H1 (cell line): ENCODE results near the gene KRTAP10-5. TPM values are rescaled to one million over a fixed set of nuclear protein-coding genes. Genes with fewer than 3 reads are reported as not detected.

ENCODE experiments used
- CTCF ChIA-PET: fragments of 300-600 bp; sonication (Branson Sonifier 250); formaldehyde crosslinking; loops from one replicate; lab custom pipeline; 2021; ENCODE audit not compliant: partially characterized antibody; lab: Charles Lee
- POLR2A ChIA-PET: fragments of 300-600 bp; sonication (Branson Sonifier 250); formaldehyde crosslinking; loops from one replicate; lab custom pipeline; 2021; ENCODE audit warnings: inconsistent platforms; ENCODE audit not compliant: partially characterized antibody; lab: Charles Lee
- DNase-seq, 2 experiments: peaks; one replicate each; pipeline versions ENCODE4 v3.0.0 to v3.0.0-alpha.2; 2010 to 2022; ENCODE audit warnings: low spot score in 2 of 2, low read depth in 1 of 2, mixed read lengths in 1 of 2
- FAIRE-seq: peaks from 2 replicates; lab custom pipeline; 2011; peaks lifted over from hg19 to GRCh38; lab: Jason Lieb, UNC
- H2AFZ ChIP-seq: 2 replicates; pipeline ENCODE4 v1.8.1; 2012; ENCODE audit warnings: low read length, inconsistent platforms
- H2AK5ac ChIP-seq: 2 replicates; pipeline ENCODE4 v1.6.1; 2013; ENCODE audit warnings: low read depth, low read length
- H2BK120ac ChIP-seq: replicated peaks from 2 replicates; pipeline ENCODE3; 2013; ENCODE audit warnings: low read depth, low read length, inconsistent platforms
- H2BK12ac ChIP-seq: 2 replicates; pipeline ENCODE4 v1.6.1; 2013; ENCODE audit warnings: low read depth, low read length
- H2BK15ac ChIP-seq: 2 replicates; pipeline ENCODE4 v1.6.1; 2013; ENCODE audit warnings: low read length
- H2BK20ac ChIP-seq: 2 replicates; pipeline ENCODE4 v1.6.1; 2013; ENCODE audit warnings: low read length
- H2BK5ac ChIP-seq: 2 replicates; pipeline ENCODE4 v1.6.1; 2013; ENCODE audit warnings: low read depth, low read length
- H3K14ac ChIP-seq: 2 replicates; pipeline ENCODE4 v1.6.1; 2013; ENCODE audit warnings: inconsistent platforms; ENCODE audit not compliant: insufficient read length
- H3K18ac ChIP-seq: 2 replicates; pipeline ENCODE4 v1.6.1; 2013; ENCODE audit warnings: low read length; ENCODE audit errors: extremely low read depth
- H3K23ac ChIP-seq: 2 replicates; pipeline ENCODE4 v1.6.1; 2013; ENCODE audit warnings: inconsistent platforms; ENCODE audit not compliant: insufficient read length
- H3K23me2 ChIP-seq: 2 replicates; pipeline ENCODE4 v1.6.1; 2013; ENCODE audit warnings: low read depth, low read length
- H3K27ac ChIP-seq: 2 replicates; pipeline ENCODE4 v1.6.1; 2011; ENCODE audit warnings: low read depth, low read length, inconsistent platforms
- H3K27me3 ChIP-seq, 4 experiments: replicated peaks in 1 of 4; 1 replicate in 1 of 4; 2 replicates in 3 of 4; pipeline versions ENCODE4 v1.6.1 to v1.8.1; 2011 to 2013; ENCODE audit warnings: low read length in 3 of 4, mild to moderate bottlenecking in 3 of 4, inconsistent platforms in 2 of 4, mixed read lengths in 2 of 4, moderate library complexity in 1 of 4; ENCODE audit not compliant: control insufficient read depth in 3 of 4, insufficient read depth in 3 of 4; ENCODE audit errors: extremely low read depth in 1 of 4
- H3K36me3 ChIP-seq, 4 experiments: 2 replicates each; pipeline versions ENCODE4 v1.6.1 to v1.8.1; 2011 to 2013; ENCODE audit warnings: mild to moderate bottlenecking in 4 of 4, low read length in 3 of 4, moderate library complexity in 2 of 4, control low read depth in 1 of 4, inconsistent platforms in 1 of 4; ENCODE audit not compliant: insufficient read depth in 4 of 4, control insufficient read depth in 2 of 4
- H3K4ac ChIP-seq: replicated peaks from 2 replicates; pipeline ENCODE3; 2013; ENCODE audit warnings: low read length, low read depth, mixed read lengths, inconsistent platforms; ENCODE audit not compliant: insufficient read length
- H3K4me1 ChIP-seq, 4 experiments: replicated peaks in 1 of 4; 1 replicate in 1 of 4; 2 replicates in 3 of 4; pipeline versions ENCODE4 v1.6.1 to v1.8.1; 2011 to 2013; ENCODE audit warnings: low read length in 3 of 4, inconsistent platforms in 2 of 4, mixed read lengths in 1 of 4; ENCODE audit not compliant: insufficient read depth in 4 of 4, control insufficient read depth in 3 of 4
- H3K4me2 ChIP-seq, 2 experiments: 2 replicates each; pipeline versions ENCODE4 v1.6.1 to v1.8.1; 2011 to 2013; ENCODE audit warnings: low read depth in 2 of 2, low read length in 2 of 2, control low read depth in 1 of 2, inconsistent platforms in 1 of 2, mild to moderate bottlenecking in 1 of 2; ENCODE audit not compliant: insufficient read depth in 1 of 2
- H3K4me3 ChIP-seq, 4 experiments: fragments of 200-600, 300-600 bp in 1 of 4; sonication (generic), shearing (Covaris generic), sonication (Bioruptor Twin) in 1 of 4; 2 replicates each; pipeline versions ENCODE4 v1.5.1 to v1.8.1; 2011 to 2016; ENCODE audit warnings: low read length in 4 of 4, low read depth in 3 of 4, control low read depth in 2 of 4, inconsistent platforms in 2 of 4, mild to moderate bottlenecking in 2 of 4, mixed read lengths in 1 of 4, moderate library complexity in 1 of 4; ENCODE audit not compliant: insufficient read depth in 2 of 4; ENCODE audit errors: extremely low read depth in 1 of 4
- H3K56ac ChIP-seq: replicated peaks from 2 replicates; pipeline ENCODE3; 2013; ENCODE audit warnings: low read depth, mild to moderate bottlenecking, mixed read lengths, low read length, inconsistent platforms; ENCODE audit not compliant: insufficient read length
- H3K79me1 ChIP-seq: 2 replicates; pipeline ENCODE4 v1.6.1; 2013; ENCODE audit warnings: low read depth, low read length, control low read depth
- H3K79me2 ChIP-seq, 2 experiments: 2 replicates each; pipeline versions ENCODE4 v1.6.1 to v1.8.1; 2012 to 2013; ENCODE audit warnings: low read length in 2 of 2, mild to moderate bottlenecking in 2 of 2, inconsistent platforms in 1 of 2; ENCODE audit not compliant: insufficient read depth in 2 of 2, control insufficient read depth in 1 of 2
- H3K9ac ChIP-seq, 4 experiments: replicated peaks in 1 of 4; 1 replicate in 1 of 4; 2 replicates in 3 of 4; pipeline versions ENCODE4 v1.6.1 to v1.8.1; 2011 to 2013; ENCODE audit warnings: low read depth in 3 of 4, low read length in 3 of 4, control low read depth in 2 of 4, mild to moderate bottlenecking in 2 of 4, moderate library complexity in 2 of 4, inconsistent platforms in 1 of 4; ENCODE audit errors: extremely low read depth in 1 of 4
- H3K9me3 ChIP-seq, 2 experiments: 2 replicates each; pipeline versions ENCODE4 v1.6.1 to v1.8.1; 2012 to 2013; ENCODE audit warnings: mild to moderate bottlenecking in 2 of 2, moderate library complexity in 2 of 2, control low read depth in 1 of 2, inconsistent platforms in 1 of 2, low read depth in 1 of 2, low read length in 1 of 2, mixed read lengths in 1 of 2; ENCODE audit not compliant: insufficient read depth in 2 of 2
- H4K20me1 ChIP-seq, 2 experiments: replicated peaks in 1 of 2; 2 replicates each; pipeline versions ENCODE3 to v1.8.1; 2011 to 2013; ENCODE audit warnings: inconsistent platforms in 2 of 2, low read length in 2 of 2, mild to moderate bottlenecking in 1 of 2; ENCODE audit not compliant: insufficient read depth in 2 of 2, control insufficient read depth in 1 of 2
- H4K5ac ChIP-seq: 2 replicates; pipeline ENCODE4 v1.6.1; 2013; ENCODE audit warnings: low read length, low read depth, mixed read lengths, inconsistent platforms; ENCODE audit not compliant: insufficient read length
- H4K8ac ChIP-seq: 2 replicates; pipeline ENCODE4 v1.8.0; 2013; ENCODE audit warnings: mild to moderate bottlenecking, moderate library complexity, low read length, inconsistent platforms; ENCODE audit not compliant: insufficient read depth; ENCODE audit errors: extremely low read depth
- H4K91ac ChIP-seq: replicated peaks from 2 replicates; pipeline ENCODE3; 2013; ENCODE audit warnings: low read length, mixed read lengths, inconsistent platforms; ENCODE audit not compliant: insufficient read length
- BCL11A ChIP-seq, 2 experiments: IDR thresholded peaks; one replicate each; pipeline ENCODE4 v1.6.1; 2011; ENCODE audit warnings: low read depth in 2 of 2, low read length in 2 of 2, mild to moderate bottlenecking in 2 of 2
- CBX8 ChIP-seq: fragments of 300-800, 300-1000 bp; sonication (generic); IDR thresholded peaks from 2 replicates; pipeline ENCODE4 v1.7.1; 2016; ENCODE audit warnings: low read depth, low read length, borderline replicate concordance
- GABPA ChIP-seq: IDR thresholded peaks from 2 replicates; pipeline ENCODE4 v1.6.1; 2011; ENCODE audit warnings: mild to moderate bottlenecking, low read length, moderate library complexity, borderline replicate concordance; ENCODE audit not compliant: insufficient read depth
- HDAC6 ChIP-seq: IDR thresholded peaks from one replicate; pipeline ENCODE4 v1.7.1; 2012; ENCODE audit warnings: low read depth, mild to moderate bottlenecking, inconsistent platforms, low read length, moderate library complexity
- KDM5A ChIP-seq: fragments of 200-600 bp; IDR thresholded peaks from 2 replicates; pipeline ENCODE4 v1.7.1; 2012; ENCODE audit warnings: mild to moderate bottlenecking, low read length, inconsistent platforms, mixed read lengths
- POLR2A ChIP-seq, 2 experiments: IDR thresholded peaks; 1 replicate in 1 of 2; 2 replicates in 1 of 2; pipeline ENCODE4 v1.6.1; 2011; ENCODE audit warnings: low read depth in 2 of 2, low read length in 2 of 2, mild to moderate bottlenecking in 2 of 2; ENCODE audit errors: control extremely low read depth in 1 of 2
- RAD21 ChIP-seq, 2 experiments: IDR thresholded peaks in 1 of 2; conservative IDR thresholded peaks in 1 of 2; 2 replicates each; pipeline ENCODE4 v1.6.1; 2011; ENCODE audit warnings: low read depth in 2 of 2, low read length in 2 of 2, improper control_type of control experiment in 1 of 2, inconsistent platforms in 1 of 2, mild to moderate bottlenecking in 1 of 2, moderate library complexity in 1 of 2
- RXRA ChIP-seq: IDR thresholded peaks from 2 replicates; pipeline ENCODE4 v1.6.1; 2011; ENCODE audit warnings: low read depth, mild to moderate bottlenecking, low read length, moderate library complexity; ENCODE audit not compliant: insufficient read depth
- SAP30 ChIP-seq: fragments of 300-600 bp; sonication (generic); IDR thresholded peaks from 2 replicates; pipeline ENCODE4 v1.7.1; 2012; ENCODE audit warnings: low read length, moderate library complexity, mild to moderate bottlenecking, inconsistent platforms; ENCODE audit not compliant: insufficient read depth, insufficient replicate concordance
- SP2 ChIP-seq: IDR thresholded peaks from 2 replicates; pipeline ENCODE4 v1.6.1; 2012; ENCODE audit warnings: mild to moderate bottlenecking, low read length, inconsistent platforms
- SP4 ChIP-seq: IDR thresholded peaks from 2 replicates; pipeline ENCODE4 v1.6.1; 2012; ENCODE audit warnings: low read length, inconsistent platforms
- WGBS, 2 experiments: shearing (Covaris generic) in 1 of 2; methylation state at CpG; one replicate each; pipeline versions ENCODE4 v1.1.6 to v1.1.7; 2013 to 2015; ENCODE audit warnings: low lambda C conversion rate in 2 of 2, mixed read lengths in 2 of 2, inconsistent platforms in 1 of 2, low coverage in 1 of 2, missing lambda C conversion rate in 1 of 2; ENCODE audit not compliant: insufficient replicate concordance in 2 of 2, insufficient coverage in 1 of 2, insufficient read length in 1 of 2; ENCODE audit errors: extremely low coverage in 1 of 2, missing lambda C conversion rate in 1 of 2; 5-methylcytosine and 5-hydroxymethylcytosine counted together
- polyA plus RNA-seq, 7 experiments: library from polyadenylated mRNA; depleted of rRNA in 3 of 7; stranded (reverse) in 5 of 7; unstranded in 2 of 7; fragments of >200 nt in 5 of 7; fragments of 200-250 nt in 2 of 7; gene quantifications; 1 replicate in 5 of 7; 2 replicates in 1 of 7; 4 replicates in 1 of 7; pipeline versions ENCODE4 v1.2.1 to v1.2.3, GENCODE V29; 2011 to 2013; ENCODE audit warnings: missing spikeins in 2 of 7, mixed read lengths in 2 of 7
- total RNA-seq: library from RNA; stranded (reverse); fragmentation: NEBNext Ultra II Directional; extraction: Animal tissue kit (Norgen Biotek cat#: 25700); gene quantifications from 2 replicates; pipeline ENCODE4 v1.2.1, GENCODE V29; 2021

Gene KRTAP10-5
- total and polyA plus RNA-seq, 2 of the 8 experiments (the other 6 are each of a cell fraction or from before 2014, with no cell fraction given) = 0.09 TPM; not detected in 1

DNA sequence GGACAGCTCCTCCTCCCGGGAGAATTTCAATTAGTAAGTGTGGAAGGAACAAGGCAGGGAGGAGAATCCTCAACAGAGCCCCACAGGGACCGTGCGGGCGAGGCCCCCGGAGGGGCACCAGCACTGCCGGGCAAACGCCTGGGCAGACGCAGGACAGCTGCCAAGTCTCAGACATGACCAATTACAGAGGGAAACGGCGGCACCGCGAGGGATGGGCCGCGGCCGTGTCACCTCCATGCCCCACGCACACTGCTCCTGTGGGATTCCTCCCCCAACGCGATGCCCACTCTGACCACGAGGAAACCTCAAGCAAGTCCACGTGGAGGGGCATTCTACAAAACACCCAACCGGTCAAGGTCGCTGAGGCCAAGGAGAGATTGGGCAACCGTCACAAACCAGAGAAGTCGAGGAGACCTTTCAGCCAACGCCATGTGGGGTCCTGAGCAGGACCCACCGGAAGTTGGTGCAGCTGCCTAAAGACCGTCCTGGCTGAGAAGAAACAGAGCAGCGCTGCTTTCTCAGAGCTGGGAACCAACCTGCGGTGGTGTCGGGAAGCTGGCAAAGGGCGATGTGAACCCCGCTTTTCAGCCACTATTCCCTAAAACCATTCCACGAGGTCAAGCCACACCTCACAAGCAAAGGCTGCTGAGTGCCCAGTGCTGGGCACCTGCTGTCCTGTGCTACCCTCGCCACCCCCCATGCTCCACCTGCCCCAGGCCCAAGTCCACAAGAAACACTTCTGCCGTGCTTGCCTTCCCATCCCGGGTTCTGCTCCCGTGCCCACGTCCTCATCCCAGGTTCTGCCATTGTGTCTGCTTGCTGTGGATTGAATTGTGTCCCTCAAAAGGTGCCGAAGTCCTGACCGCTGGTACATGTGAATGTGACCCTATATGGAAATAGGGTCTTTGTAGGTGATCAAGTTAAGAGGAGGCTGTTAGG lies 8.3 kb downstream of the KRTAP10-5 start:
- H2AFZ ChIP-seq = no peak overlapping the region
- no peak overlapping the region for H2BK12ac ChIP-seq
- H2AK5ac ChIP-seq = no peak overlapping the region
- no peak overlapping the region for H3K9ac ChIP-seq
- H4K20me1 ChIP-seq = no peaks in the 10 kb centered on the region
- no peak overlapping the region; the same call in 1 of the 2 replicates for H4K8ac ChIP-seq
- no peak overlapping the region for H4K5ac ChIP-seq
- H3K79me1 ChIP-seq = no peaks in the 10 kb centered on the region
- no peak overlapping the region for H3K27ac ChIP-seq
- H4K91ac ChIP-seq = no peak overlapping the region
- 90% methylated on average over 37 of the region's 40 CpGs; no CpG with 5 or more reads in 1 of the 2 experiments for WGBS, 2 experiments
- DNase-seq = no peak
- peaks cover 0 to 11% (median 0%) of the 10 kb centered on the region in 4 experiments; a peak in 1 of 7 replicates for H3K4me1 ChIP-seq
- H2BK120ac ChIP-seq = no peak overlapping the region
- H3K27me3 ChIP-seq = no peaks in the 10 kb centered on the region; a peak in 1 of 7 replicates
- H3K18ac ChIP-seq = no peak overlapping the region
- no peaks in the 10 kb centered on the region; the same call in 1 of the 2 replicates for H3K23me2 ChIP-seq
- no peak overlapping the region for H2BK5ac ChIP-seq
- H3K4me2 ChIP-seq = no peak overlapping the region
- no peak overlapping the region for H3K4ac ChIP-seq
- H3K14ac ChIP-seq = no peak overlapping the region
- ChIA-PET POLR2A (interaction anchor here (0.9 to 1.1 kb wide), 2 partner anchors 11 to 22 kb away, joined by 3 to 4 read pairs; no protein-coding TSS in a partner anchor), CTCF (interaction anchor here (0.9 to 1.7 kb wide), 4 partner anchors 19 to 222 kb away, joined by 3 to 4 read pairs (median 3); no protein-coding TSS in a partner anchor)
- H3K23ac ChIP-seq = no peak overlapping the region
- no peak overlapping the region for H2BK20ac ChIP-seq
- H3K79me2 ChIP-seq = no peaks in the 10 kb centered on the region
- peaks cover 7 to 13% of the 10 kb centered on the region in 2 experiments; a peak in 3 of 4 replicates for H3K9me3 ChIP-seq
- H3K56ac ChIP-seq = no peak overlapping the region
- H3K4me3 ChIP-seq = no peak overlapping the region
- no peak for FAIRE-seq
- H3K36me3 ChIP-seq = no peaks in the 10 kb centered on the region
- H2BK15ac ChIP-seq = no peak overlapping the region
- TF ChIP-seq GABPA (no peak), CBX8 (no peak), HDAC6 (no peak), RXRA (no peak), KDM5A (no peak), SP2 (no peak), SAP30 (no peak), POLR2A (IDR thresholded peaks at IDR 0.05; ENCODE audit: control extremely low read depth in 1 of 2, low read depth in 2 of 2, low read length in 2 of 2) (no peak), SP4 (no peak), BCL11A (IDR thresholded peaks at IDR 0.05; ENCODE audit: low read depth in 2 of 2, low read length in 2 of 2) (no peak), RAD21 (IDR thresholded peaks at IDR 0.05 in 1 of 2, conservative IDR thresholded peaks at IDR 0.05 in 1 of 2; ENCODE audit: low read depth in 2 of 2, low read length in 2 of 2) (no peak)
